Measurements from ENCODE around the gene MTARC1.

The MTARC1 gene

GRCh38 chr1:220828950-220829586 is 42.4 kb downstream of the MTARC1 start:
- no peak for DNase-seq (ENCODE audit: low read depth)
- no peak for TF ChIP-seq CTCF (IDR thresholded peaks at IDR 0.05; ENCODE audit: control insufficient read depth, insufficient read depth, low read depth, low read length, missing control alignments)
- H3K4me3 ChIP-seq (ENCODE audit: control insufficient read depth, low read depth, low read length), result no peak overlapping the region

DNA sequence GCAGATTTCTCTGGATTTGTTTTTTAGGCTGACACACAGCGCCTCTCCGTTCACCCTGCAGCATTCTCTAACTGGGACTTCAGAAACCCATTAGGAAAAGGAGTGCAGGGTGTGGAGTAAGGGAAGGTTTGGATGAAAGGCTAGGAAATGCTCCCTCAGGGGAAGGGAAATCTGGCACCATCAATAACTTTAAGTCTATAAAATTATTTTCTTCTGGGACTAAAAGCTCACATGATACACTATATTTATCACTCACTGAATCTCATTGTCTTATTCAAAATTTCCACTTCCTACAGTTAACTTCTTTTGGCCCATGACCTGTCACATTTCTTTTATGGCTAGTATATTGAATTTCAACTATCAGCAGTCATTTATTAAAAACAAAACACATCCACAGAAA is 46.7 kb downstream of the MTARC1 start:
- DNase-seq (ENCODE audit: low read depth), result no peak
- H3K4me3 ChIP-seq (ENCODE audit: control insufficient read depth, low read depth, low read length), result no peak overlapping the region
- TF ChIP-seq CTCF (IDR thresholded peaks at IDR 0.05; ENCODE audit: control insufficient read depth, insufficient read depth, low read depth, low read length, missing control alignments), result no peak

DNA sequence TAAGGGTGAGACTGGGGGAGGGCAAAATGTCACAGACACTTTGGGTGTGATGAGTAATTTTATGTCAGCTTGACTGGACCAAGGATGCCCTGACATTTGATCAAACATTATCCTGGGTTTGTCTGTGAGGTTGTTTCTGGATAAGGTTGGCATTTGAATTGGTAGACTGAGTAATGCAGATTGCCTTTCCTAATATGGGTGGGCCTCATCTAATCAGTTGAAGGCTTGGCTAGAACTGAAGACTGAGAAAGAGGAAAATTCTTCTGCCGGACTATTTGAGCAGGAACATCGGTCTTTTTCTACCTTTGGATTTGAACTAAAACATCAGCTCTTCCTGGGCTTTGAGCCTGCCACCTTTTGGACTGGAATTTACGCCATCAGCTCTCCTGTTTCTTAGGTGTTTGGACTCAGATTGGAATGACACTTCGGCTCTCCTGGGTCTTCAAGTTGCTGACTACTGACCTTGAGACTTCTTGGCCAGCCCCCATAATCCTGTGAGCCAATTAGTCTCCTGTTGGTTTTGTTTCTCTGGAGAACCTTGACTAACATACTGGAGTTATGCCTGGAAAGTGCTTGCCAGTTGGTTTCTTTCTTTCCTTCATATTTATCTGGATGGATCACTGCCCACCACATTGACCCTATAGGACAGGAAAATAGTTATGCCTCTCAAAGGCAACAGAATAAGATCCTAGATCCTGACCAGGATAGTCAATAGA is 47.6 kb downstream of the MTARC1 start:
- no peak for TF ChIP-seq CTCF (IDR thresholded peaks at IDR 0.05; ENCODE audit: control insufficient read depth, insufficient read depth, low read depth, low read length, missing control alignments)
- DNase-seq (ENCODE audit: low read depth), result no peak

More for the DNA sequence above, 47.6 kb downstream of the MTARC1 start:
- H3K4me3 ChIP-seq (ENCODE audit: control insufficient read depth, low read depth, low read length), result no peak overlapping the region
